Activated T-cell treated with anti-CD3 and anti-CD28 coated beads for 4 hours (primary cell): ENCODE results near the gene C17orf58.
"Not testable (repeated sequence)": the region's sequence is repeated elsewhere in the genome, so short reads cannot be mapped to it uniquely, and the experiment has no call there.

ENCODE experiments used
- DNase-seq: peaks from one replicate; pipeline ENCODE4 v3.0.0-alpha.2; 2020

C17orf58 gene

GRCh38 chr17:67999291-67999911, 3.1 kb upstream of the C17orf58 start:
- no peak for DNase-seq

- DNase-seq: no peak
Observed at GRCh38 chr17:67998466-67998865, 2.2 kb upstream of the C17orf58 start.

DNA sequence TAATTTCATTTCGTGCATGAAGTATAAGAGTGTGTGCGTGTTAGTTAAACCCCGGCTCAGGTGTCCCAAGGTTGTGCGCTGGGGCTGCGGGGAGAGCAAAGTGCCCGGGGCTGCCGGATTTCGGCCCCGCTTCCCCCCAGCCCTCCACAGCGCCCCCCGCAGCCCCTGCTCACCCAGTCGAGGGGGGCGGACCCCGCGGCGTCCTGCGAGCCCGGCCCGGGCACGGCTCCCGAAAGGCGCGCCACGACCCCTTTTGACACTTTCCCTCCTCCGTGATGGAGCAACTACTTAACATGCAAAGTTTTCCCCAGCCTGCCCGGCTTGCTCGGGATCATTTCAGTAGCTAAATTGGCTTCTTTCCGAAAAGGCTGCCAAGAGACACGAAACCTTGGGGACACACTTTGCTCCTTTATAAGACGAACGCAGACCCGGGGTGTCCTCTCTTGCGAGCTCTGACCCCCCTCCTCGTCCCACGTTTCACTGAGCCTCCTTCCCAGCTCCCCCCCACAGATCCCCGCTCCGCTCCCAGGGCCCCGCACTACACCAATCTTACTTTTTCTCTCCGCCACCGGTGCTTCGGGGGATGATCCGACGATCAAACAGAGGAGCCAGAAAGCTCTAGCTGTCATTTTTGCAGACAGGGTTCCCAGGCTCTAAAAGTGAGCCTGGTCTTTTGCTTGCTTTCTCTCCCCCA, 552 bp downstream of the C17orf58 start:
- no peak for DNase-seq

- DNase-seq: no peak
Observed at GRCh38 chr17:67994817-67995569, 1.3 kb downstream of the C17orf58 start.

DNA sequence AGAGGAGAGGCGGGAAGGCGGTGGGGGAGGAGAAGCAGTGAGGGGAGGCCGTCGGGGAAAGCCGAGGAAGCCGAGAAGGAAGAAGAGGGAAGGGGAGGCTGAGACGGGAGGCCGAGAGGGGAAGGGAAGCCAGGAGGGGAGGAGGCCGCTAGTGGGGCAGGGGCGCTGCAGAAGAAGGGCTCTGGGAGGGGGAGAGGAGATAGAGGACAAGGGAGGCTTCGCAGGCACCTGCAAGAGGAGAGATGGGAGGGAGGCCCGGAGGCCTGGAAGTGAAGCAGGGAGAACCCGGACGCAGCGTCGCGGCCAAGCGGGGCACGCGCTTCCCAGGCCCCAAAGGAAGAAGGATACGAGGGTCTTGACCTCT, 2.3 kb downstream of the C17orf58 start:
- no peak for DNase-seq

- peak; percentile 42 for DNase-seq
Observed at GRCh38 chr17:67993153-67993997, 2.9 kb downstream of the C17orf58 start.

DNA sequence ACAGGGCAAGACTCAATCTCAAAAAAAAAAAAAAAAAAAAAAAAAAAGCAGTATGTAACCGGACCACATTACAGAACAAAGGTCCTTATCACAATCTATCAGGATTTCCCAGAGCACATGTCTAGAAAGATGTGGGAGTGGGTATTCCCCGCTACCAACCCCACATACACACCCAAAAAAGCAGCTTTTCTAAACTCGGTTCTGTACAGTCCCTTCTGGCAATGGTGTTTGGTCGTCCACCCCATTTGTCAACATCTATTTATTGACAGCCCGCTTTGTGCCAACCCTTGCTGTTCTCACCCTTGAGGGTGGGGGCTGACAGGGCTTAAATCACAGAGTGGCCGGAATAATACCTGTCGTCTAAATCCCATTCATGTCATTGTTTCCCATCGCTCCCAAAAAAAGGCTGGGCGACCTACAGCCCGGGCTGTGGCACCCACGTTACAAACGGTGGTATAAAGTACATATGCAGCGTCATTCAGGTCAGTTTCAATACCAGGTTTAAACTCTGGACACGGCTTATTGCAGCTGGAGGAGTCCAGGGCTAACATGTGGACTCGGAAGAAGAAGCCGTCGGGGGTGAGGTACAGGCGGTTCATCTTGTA, 3.6 kb downstream of the C17orf58 start:
- DNase-seq: no peak

GRCh38 chr17:67990909-67991308, 5.4 kb downstream of the C17orf58 start:
- no peak for DNase-seq

DNA sequence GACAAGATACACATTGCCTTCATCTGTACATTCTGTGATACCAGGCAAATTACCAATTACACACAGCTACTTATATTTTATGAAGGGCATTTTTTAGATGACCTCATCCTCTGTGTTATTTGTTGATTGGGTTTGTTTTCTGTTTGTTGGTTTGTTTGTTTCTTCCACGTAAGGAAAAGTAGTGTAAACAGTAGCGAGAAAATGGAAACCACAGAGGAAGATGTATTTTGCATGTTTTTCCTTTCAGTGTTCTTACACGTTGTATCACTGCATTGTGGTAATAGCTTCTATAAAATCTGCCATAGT, 12.9 kb downstream of the C17orf58 start:
- DNase-seq: no peak

DNA sequence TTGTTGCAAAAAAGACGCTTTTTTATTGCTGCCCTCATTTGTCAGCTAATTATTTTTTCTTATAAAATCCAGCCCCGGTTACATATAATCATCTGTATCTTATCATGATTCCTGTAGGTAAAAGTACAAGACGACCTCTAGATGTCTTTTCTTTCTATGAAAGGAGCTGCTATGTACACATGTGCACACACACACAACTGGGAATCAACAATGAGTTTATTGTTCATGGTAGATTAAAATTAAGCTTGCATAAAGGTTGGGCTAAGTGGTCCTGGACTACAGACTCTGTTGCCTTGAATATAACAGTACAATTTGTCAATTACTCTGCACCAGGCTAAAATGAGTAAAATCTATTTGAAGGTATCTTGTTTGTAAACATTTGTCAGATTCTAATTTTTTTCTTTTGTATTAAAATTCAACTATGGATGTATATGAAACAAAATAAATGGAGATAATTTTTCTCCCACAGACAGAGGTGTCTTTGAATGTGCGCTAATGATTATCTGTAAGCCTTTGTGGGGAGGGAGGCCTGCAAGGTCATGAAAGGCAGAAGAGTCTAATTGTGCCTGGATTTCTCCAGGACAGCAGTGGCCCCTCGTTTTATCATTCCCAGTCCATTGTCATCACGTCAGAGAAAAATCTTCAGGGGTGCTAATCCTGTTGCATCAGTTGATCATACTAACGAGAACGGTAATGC, 13.4 kb downstream of the C17orf58 start:
- no peak for DNase-seq

DNA sequence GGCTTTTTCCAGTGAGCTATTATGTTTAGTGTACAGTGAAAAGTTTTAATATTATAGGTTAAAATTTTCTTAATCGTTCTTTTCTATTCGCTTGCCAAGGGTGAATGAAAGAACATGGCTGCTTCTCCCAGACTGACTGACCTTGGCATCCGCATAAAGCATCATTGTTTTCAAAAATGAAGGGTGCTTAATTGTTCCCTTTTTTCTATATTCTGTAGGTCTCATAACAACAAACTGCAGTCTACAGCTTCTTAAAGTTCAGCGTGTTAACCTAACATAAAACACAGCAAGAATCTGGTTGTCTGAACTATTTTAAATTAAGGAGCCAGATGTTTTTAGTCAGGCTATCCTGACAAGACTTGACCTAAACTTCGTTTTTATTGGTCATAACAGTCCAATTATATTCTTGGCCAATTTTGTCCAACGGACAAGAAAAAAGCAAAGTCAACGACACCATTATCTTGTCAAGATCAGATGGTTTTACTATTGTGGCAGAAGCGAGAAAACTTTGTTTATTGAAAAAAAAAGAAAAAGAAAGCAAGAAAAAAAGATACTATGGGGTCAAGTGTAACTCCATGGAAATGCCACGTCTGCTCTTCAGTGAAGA, 14.1 kb downstream of the C17orf58 start:
- no peak for DNase-seq

DNA sequence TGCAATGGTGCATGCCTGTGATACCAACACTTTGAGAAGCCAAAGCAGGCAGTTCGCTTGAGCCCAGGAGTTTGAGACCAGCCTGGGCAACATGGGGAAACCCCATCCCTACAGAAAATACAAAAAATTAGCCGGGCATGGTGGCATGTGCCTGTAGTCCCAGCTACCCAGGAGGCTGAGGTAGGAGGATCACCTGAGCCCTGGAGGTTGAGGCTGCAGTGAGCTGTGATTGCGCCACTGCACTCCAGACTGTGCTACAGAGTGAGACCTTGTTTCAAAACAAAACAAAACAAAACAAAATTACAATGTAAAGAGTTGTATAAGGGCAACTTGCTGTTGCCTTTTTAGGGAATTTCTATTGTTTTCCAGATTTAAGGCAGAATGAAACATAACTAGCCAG, 15.4 kb downstream of the C17orf58 start:
- not testable (repeated sequence) for DNase-seq

GRCh38 chr17:67980456-67980855, 15.8 kb downstream of the C17orf58 start:
- no peak for DNase-seq

GRCh38 chr17:67976306-67976705, 20.0 kb downstream of the C17orf58 start:
- DNase-seq: not testable (repeated sequence)

- DNase-seq: no peak
Observed at GRCh38 chr17:67974598-67975066, 21.6 kb downstream of the C17orf58 start.

DNA sequence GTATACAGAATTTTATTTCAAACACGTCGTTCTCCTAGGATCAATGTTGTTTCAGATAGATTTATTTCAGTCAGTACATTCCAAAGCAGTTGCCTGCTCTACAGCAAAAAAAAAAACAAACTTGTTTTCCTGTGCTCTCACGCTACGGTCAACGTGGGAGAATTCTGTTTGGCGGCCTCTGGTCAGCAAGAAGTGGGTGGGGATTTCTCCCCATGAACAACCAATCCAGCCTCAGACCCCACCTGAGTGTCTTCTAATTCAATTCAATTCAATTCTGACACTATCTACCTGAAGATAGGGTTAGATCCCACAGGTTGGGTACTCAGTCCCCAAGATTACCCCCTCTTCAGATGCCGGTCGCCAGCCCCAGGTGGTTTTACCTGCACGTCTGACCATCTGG, 22.1 kb downstream of the C17orf58 start:
- DNase-seq: no peak

DNA sequence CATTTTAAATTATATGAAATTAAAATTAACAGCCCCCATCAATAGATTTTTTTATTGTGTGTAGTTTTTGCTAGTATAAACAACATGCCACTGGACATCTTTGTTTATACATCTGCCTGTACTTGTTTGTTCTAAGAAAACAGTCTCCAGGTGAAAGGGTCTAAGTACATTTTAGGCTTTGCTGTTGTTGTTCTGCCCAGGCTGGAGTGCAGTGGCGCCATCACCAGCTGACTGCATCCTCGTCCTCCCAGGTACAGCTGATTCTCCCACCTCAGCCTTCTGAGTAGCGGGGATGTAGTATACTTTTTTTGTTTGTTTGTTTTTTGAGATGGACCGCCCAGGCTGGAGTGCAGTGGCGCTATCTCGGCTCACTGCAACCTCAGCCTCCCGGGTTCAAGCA, 25.5 kb downstream of the C17orf58 start:
- no peak for DNase-seq

GRCh38 chr17:67963145-67963572, 33.1 kb downstream of the C17orf58 start:
- DNase-seq: peak; percentile 67

- DNase-seq: not testable (repeated sequence)
Observed at GRCh38 chr17:67962156-67962555, 34.1 kb downstream of the C17orf58 start.

- DNase-seq: not testable (repeated sequence)
Observed at GRCh38 chr17:67960276-67960675, 36.0 kb downstream of the C17orf58 start.

GRCh38 chr17:67959510-67959909, 36.8 kb downstream of the C17orf58 start:
- DNase-seq: no peak

DNA sequence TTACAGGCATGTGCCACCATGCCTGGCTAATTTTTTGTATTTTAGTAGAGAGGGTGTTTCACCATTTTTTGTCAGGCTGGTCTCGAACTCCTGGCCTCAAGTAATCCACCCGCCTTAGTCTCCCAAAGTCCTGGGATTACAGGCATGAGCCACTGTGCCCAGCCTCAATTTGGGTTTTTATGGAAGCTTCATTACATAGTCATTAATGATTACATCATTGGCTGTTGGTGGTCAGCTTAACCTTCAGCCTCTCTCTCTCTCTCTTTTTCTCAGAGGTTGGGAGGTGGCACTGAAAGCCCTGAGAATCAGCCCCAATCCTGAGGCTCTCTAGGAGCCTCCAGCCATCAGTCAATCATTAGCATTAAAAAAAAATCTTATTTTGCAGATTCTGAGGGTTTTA, 45.3 kb downstream of the C17orf58 start:
- no peak for DNase-seq
